Measurements from ENCODE around the gene RP2.

Gene RP2

DNA sequence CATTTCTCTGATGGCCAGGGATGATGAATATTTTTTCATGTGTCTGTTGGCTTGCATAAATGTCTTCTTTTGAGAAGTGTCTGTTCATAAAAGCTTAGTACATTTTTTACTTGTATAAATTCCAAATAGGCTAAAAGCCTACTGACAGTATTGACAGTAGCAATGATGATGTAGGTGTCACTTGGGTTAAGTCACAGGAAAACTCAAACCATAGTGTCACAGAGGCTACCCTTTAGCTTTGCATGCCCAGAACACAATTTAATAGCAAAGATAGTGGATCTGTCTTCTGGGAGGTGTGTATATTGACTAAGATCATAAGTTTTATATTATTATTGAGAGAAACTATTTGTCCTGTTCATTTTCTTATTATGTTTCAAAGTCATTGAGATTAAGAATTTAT lies 8.1 kb downstream of the RP2 start:
- no peak for DNase-seq (ENCODE audit: low read depth)

DNA sequence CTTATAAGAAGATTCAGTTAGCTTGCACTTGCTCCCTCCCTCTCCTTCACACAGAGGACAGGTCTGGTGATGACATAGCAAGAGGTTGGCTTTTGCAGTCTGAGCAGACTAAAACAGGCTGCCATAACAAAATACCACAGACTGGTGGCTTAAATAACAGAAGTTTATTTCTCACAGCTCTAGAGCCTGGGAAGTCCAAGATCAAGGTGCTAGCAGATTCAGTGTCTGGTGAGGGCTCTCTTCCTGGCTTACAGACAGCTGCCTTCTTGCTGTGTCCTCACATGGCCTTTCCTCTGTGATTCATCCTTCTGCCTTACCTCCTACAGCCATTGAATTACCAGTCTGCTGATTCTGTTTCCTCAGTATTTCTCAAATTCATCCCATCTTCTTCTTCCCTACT lies 13.1 kb downstream of the RP2 start:
- no peak for DNase-seq (ENCODE audit: low read depth)

DNA sequence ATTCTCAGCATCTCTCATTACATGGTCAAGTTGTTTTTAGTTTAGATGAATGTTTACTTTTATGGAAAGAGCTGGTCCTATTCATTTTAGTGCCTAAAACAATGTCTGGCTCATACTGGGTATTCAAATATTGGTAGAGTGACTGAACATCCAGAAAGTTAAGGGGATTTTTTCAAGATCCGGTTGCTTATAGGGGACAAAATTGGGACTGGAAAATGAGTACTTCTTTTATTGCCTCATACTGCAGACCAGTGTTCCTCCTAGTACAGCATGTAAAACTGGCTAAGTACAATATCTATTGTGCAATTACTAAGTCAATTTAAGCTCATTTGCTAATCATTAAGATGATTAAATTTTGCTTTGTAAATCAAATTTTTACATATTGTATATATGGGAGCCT lies 13.9 kb downstream of the RP2 start:
- no peak for DNase-seq (ENCODE audit: low read depth)

DNA sequence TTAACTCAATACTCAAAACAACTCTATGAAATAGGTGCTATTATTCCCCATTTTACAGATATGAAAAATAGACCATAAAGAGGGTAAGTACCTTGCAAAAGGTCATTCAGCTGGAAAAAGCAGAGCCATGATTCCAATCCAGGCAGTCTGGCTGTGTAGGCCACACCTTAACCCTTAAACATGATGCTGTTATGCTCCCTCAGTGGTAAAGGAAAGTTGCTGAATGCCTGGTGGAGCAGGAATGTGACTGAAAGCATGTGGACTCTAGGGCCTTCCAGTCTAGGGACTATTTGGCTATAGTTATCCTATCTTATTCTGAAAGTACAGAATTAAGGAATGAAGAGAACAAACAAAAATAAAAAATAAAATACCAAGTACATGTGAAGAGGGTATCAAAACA lies 19.6 kb downstream of the RP2 start:
- DNase-seq (ENCODE audit: low read depth), result no peak

DNA sequence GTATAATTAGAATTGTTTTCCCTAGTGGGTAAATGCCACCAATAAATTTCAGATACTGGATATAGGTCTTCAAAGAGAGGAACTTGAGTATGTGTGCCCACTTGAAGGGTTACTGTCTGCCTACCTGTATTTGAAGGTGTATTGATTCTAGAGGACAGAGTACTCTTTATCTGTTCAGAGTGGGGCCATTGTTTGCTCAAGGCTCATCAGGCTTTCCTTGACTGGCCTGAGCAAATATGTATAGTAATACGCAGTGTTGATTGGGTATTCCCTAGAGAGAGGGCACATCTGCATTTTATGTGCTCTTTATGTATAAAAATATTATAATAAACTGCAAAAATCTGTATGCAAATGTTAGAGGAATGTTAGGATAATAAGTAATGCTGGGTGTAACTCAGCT lies 23.7 kb downstream of the RP2 start:
- DNase-seq (ENCODE audit: low read depth), result no peak

DNA sequence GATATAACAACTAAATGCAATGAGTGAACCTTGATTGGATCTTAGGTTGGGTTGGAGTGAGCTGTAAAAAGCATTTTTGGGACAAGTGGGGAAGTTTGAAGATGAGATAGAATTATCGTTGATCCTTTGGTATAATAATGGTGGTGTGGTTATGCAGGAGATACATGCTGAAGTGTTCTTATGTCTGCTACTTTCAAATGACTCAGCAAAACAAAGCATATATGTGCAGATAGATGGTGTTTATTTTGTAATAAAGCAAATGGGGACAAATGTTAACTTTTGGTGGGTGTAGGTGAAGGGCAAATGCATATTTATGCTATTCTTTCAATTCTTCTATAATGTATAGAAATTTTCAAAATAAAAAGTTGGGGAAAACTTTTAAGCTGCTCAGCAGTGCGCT lies 26.2 kb downstream of the RP2 start:
- DNase-seq (ENCODE audit: low read depth), result no peak

DNA sequence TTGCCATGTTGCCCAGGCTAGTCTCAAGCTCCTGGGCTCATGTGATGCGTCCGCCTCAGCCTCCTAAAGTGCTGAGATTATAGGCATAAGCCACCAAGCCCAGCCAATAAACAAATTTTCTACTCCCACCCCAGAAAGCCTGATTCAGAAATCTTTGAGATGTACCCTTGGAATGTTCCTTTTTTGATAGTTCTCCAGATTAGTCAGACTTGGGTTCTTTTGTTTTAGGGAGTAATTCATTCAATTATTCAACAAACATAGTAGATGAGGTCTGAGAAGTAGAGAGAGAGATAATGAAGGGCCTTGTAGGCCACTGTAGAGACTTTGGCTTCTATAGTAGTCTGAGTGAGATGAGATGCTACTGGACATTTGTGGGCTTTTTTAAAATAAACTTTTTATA lies 27.8 kb downstream of the RP2 start:
- no peak for DNase-seq (ENCODE audit: low read depth)

DNA sequence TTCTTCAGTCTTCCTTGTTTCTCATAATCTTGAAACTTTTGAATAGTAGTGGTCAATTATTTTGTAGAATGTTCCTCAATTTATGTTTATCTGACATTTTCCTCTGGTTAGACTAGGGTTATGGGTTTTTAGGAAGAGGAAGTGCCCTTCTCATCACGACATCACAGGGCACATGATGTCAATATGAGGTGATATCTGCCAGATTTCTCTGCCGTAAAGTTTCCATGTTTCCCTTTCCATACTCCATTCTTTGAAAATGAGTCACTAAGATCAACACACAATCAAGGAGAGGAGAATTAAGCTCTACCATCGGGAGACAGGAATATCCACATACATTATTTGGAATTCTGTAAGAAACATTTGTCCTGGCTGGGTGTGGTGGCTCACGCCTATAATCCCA lies 28.4 kb downstream of the RP2 start:
- DNase-seq (ENCODE audit: low read depth), result no peak

DNA sequence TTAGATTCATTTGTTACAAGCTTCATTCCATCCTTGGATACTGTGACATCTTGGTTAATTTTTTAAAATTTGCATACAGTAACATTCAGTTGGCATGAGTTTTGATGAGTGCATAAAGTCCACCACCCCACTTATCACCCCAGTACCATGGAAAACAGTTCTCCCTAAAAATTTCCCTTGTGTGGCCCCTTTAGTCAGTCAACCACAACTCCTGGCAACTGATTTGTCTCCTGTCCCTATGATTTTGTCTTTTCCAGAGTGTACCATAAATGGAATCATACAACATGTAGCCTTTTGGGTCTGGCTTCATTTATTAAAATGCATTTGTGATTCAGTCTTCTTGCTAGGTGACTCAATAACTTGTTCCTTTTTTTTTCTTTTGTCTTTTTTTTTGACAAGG lies 29.9 kb downstream of the RP2 start:
- DNase-seq (ENCODE audit: low read depth), result no peak

DNA sequence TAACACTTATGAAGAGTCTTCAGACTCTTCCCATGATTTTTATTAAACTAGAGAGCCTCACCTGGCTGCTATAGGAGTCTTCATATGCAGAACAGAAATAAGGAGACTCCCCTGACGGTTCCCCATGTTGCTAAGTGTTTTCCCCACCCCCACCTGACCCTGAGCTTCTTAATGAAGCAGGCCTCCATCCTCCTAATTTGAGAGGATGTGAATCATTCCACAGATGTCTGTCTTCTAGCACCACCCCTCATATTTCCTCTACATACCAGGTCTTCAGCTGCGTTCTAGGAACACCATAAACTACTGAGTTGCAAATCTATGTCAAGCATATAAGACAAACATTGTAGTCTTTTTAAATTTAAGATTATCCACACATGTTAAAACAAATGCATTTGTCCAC lies 36.9 kb downstream of the RP2 start:
- no peak for DNase-seq (ENCODE audit: low read depth)

DNA sequence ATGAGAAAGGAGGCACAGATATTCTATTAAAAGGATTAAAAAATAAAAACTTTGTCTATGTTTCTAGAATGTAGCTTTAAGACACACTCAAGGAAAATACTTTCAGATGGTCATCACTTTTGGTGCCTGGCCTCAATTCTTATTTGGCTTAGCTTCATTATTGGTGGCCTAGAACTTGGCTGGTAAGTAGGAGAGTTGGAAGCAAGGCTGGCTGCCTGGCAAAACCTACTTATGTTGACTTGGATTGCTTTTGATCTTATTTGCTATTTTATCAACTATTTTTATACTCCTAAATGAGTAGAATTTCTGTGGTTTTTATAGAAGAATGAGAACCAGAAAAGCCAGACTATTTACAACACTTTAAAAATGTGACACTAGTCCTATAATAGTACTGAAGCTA lies 40.1 kb downstream of the RP2 start:
- no peak for DNase-seq (ENCODE audit: low read depth)

DNA sequence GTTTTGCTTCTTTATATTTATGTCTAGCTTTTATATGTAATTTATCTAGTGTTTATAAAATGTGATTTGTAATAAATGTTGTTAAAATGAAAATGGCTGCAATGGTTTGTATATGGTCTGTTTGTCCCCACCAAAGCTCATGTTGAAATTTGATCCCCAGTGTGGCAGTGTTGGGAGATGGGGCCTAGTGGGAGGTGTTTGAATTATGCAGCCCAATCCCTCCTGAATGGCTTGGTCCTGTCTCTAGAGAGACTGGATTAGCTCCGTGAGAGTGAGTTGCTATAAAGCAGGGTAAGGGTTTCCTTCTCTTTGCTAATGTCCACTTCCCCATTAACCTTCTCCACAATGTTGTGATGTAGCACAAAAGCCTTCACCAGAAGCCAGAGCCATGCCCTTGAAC lies 45.4 kb downstream of the RP2 start:
- no peak for DNase-seq (ENCODE audit: low read depth)

DNA sequence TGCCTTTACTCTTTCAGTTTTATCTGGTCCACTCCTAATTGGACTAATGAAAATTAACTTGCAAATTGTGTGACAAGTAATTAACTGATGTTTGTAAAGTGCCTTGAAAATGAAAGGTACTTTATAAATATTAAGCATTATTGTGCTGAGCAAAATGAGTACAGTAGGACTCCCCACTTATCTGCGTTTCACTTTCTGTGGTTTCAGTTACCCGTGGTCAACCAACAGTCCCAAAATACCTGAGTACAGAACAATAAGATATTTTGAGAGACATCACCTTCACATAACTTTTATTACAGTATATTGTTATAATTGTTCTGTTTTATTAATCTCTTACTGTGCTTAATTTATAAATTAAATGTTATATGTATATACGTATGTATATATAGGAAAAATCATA lies 48.0 kb downstream of the RP2 start:
- no peak for DNase-seq (ENCODE audit: low read depth)

DNA sequence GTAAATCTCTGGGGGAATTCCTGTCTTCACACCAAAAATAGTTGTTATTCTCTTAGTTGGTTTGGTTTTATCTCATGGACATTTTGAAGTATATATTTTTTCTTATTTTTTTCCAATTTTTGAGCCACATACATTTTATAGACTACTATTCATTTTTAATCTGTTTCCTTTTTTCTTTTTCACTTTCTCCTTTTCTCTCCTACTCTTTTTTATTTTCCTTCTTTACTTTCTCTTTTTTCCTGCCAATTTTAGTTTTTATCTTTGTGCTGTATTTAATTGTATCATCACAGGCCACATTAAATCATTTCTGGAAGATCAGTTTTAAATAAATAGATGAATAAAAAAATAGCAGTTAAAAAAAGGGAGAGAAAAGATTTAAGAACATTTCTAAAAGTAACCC lies 61.4 kb downstream of the RP2 start:
- no peak for DNase-seq (ENCODE audit: low read depth)

DNA sequence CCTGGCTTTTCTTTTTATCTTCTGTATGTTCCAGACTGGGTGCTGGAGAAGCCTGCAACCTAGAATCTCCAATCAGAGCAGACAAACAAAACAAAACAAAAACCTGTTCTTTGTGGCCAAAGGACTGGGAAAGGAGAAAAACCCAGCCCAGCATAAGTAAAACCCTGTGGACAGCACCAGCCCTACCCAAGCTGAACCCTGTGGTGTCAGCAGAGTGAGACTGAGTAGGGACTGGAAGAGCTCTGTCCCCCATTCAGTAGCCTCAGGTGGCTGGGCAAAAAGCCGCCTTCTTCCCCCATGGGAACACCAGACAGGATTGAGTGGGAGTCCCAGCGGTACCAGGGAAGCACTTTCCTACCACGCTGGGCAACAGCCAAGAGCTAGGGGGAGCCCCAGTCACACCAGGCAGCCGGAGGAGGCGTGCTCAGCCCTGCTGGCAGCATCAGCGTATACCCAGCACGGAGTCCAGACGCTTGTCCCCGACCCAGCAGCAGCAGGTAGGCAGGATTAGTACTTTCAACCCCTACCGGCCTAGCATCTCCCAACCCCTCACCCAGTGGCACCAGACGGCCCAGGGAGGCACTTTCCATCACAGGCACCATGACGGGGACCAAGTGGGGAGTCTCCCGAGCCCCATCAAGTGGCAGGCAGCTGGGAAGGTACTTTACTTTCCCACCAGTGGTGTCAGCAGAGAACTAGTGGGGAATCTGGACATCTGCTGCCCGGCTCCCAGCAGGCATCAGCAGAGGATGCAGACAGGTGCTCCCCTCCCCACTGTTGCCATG lies 66.8 kb downstream of the RP2 start:
- DNase-seq (ENCODE audit: low read depth), result peak; percentile 45

DNA sequence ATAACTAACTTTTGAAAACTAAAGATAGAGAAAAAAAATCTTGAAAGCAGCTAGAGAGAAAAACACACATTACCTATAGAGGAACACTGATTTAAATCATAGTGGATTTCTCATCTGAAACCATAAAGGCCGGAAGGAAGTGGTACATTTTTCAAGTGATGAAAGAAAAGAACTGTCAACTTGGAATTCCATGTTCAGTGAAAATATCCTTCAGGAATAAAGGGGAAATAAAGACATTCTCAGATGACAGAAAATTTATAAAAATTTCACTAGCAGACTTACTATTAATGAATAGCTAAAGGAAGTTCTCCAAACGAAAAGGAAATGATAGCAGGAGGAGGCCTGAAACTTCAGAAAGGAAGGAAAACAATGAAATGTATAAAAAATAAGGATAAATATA lies 67.8 kb downstream of the RP2 start:
- DNase-seq (ENCODE audit: low read depth), result no peak

DNA sequence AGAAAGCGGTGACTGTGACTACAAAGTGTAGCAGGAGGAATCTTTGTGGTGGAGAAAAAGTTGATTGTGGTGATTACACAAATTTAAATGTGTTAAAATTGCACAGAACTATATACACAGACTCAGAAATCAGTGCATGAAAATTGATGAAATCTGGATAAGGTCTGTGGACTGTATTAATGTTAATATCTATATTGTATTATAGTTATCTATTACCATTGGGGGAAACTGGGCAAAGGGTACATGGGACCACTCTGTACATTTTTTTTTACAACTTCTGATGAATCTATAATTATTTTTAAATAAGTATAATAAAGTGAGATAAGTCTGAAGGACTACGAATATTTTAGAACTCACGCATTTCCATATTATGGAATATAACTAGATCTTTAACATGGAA lies 73.6 kb downstream of the RP2 start:
- DNase-seq (ENCODE audit: low read depth), result no peak

DNA sequence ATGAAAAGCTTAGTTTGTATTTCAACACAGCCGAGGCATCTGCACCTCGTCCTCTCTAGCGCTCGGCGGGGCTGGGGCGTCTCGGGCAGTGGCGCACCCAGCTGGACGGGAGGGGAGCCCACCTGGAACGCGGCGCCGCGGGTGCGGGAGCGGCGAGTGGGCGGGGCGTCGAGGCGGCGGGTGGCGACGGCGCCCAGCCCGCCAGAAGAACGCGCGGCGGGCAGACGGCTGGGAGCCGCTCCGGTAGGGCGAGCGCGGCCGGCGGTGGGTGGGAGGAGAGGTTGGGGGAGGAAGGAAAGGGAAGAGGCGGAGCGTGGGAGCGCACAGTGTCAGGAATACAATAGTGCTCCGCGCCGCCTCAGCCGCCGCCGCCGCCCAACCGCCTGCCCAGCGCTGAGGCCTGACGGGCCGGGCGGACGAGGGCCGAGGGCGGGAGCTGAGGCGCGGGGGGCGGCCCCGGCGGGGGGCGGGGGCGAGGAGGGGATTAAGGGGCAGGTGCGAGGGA lies 75.3 kb downstream of the RP2 start, which contains the start of gene JADE3:
JADE3 (plus strand) TSS at position 324 of the 505 bp plus-strand sequence. CDS start 72,474 bp downstream, outside the sequence.
- DNase-seq (ENCODE audit: low read depth), result peak; percentile 6

DNA sequence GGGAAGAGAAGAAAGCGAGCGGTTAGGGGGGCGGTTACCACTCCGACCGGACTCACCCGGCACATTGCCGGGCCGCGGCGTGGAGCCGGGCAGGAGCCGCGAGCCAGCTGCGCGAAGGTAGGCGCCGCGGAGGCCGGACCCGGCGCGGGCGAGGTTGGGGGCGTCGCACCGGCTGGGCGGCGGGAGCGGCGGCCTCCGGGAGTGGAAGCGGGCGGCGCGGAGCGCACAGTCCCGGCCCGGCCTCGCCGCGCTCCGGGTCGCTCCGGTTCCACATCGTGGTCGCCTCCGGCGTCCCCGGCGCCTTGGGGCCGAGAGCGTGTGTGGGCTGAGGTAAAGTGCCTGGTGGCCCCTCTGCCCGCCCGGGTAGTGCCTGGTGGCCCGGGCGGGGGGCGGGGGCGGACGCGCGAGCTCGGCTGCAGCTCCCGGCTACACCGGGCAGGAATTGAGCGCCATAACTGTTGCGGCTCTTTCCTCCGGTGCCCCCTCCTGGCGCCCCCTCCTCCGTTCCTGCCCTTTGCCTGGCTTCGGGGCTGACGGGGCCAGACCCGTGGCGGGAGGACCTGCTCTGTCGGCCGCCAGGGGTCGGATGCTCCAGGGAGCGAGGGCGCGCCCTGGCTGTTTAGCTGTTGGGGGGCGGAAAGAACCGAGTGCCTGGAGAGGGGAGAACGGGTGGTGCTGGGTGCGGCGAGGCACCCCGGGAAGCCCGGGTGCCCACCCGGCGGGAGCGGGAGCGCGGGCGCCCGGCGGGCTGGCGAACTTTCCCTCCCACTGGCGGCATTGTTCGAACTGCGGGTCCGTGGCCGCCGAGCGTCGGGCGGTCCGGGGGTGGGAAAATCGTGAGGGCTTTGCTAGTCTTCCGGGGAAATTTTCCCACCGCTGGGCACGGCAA lies 76.0 kb downstream of the RP2 start:
- DNase-seq (ENCODE audit: low read depth), result no peak

DNA sequence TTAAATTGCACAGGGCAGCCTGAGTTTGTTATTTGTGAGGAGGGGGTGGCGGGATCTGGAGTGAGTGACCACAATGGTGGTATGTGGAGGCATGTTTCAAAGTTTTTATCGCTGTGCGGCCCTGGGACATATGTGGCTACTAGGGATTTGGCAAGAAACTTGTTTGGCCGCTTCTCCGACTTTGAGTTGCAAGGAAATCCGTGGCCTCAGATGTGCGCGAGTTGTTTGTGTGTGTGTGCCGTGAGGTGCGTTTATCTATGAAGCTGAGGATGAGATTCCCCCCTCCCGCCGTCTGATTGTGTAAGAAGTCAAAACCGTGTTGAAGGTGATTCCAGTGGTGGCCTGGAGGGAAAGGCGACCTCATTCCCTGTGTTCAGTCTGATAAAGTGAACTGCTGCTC lies 76.8 kb downstream of the RP2 start:
- DNase-seq (ENCODE audit: low read depth), result no peak

DNA sequence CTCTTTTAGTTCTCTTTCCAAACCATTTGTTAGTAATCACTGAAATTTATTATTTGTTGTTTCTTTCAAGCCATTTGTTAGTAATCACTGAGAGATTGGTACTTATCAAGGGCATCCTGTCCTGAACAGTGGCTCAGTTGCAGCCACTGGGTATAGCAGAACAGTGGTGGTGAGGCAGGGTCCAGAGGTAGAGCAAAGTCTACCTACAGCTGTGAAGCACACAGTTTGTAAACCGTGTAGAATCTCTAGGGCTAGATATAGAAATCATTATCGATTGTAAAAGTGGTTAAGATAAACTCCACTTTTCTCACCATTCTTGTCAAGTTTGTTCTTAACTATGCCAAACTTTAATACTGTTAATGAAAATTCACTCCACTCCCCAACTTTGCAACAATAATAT lies 79.4 kb downstream of the RP2 start:
- DNase-seq (ENCODE audit: low read depth), result no peak

DNA sequence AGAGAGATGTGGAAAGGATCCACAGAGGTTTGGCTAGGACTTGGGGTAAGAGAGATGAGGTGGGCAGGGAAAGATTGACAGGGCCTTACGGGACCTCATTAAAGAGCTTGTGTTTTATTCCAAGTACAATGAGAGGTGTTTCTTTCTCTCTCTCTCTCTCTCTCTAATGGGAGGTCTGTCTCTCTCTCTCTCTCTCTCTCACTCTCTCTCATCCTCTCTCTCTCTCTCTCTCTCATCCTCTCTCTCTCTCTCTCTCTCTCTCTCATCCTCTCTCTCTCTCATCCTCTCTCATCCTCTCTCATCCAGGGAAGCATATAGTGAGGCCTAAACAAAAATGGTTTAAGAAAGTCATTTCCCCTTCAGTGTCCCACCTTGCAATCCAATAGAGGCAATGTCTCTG lies 80.8 kb downstream of the RP2 start:
- DNase-seq (ENCODE audit: low read depth), result no peak

DNA sequence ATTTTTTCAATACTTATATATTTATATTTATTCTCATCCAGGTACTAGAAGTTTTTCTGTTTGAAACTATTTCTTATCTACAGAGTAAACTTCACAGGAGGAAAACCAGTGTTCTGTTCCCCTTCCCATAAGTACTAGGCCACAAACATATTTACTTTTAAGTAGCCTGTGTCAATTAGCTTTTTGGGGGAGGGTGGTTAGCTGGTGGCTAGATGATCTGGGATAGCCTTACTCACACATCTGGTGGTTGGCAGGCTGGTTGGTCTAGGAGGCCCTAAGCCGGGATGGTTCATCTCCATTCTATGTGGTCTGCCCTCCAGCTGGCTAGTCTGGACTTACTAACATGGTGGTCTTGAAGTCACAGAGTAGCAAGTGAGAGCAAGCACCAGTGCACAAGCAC lies 81.6 kb downstream of the RP2 start:
- DNase-seq (ENCODE audit: low read depth), result no peak
